Fibroblast of the aortic adventitia (primary cell): ENCODE measurements around the gene RNF144A. TPM values are rescaled to one million over a fixed set of nuclear protein-coding genes. Genes with fewer than 3 reads are reported as not detected.

ENCODE experiments used
- DNase-seq: peaks from one replicate; pipeline ENCODE4 v3.0.0-alpha.2; 2010; ENCODE audit warnings: low read depth
- H3K4me3 ChIP-seq: 2 replicates; pipeline ENCODE4 v1.5.1; 2011; ENCODE audit warnings: low read depth, mild to moderate bottlenecking, control low read depth, low read length, moderate library complexity
- total RNA-seq: library from RNA; depleted of rRNA; stranded (reverse); fragments of >200 nt; gene quantifications from 2 replicates; pipeline ENCODE4 v1.2.3, GENCODE V29; 2012; ENCODE audit warnings: low replicate concordance
- TF ChIP-seq, protein P1 (sequence below): IDR thresholded peaks from 2 replicates; pipeline ENCODE4 v1.5.1; 2011; ENCODE audit warnings: mild to moderate bottlenecking, low read length, control low read depth, inconsistent platforms; ENCODE audit not compliant: insufficient read depth

The RNF144A gene
- total RNA-seq, 1 donor = 10.8 TPM

DNA sequence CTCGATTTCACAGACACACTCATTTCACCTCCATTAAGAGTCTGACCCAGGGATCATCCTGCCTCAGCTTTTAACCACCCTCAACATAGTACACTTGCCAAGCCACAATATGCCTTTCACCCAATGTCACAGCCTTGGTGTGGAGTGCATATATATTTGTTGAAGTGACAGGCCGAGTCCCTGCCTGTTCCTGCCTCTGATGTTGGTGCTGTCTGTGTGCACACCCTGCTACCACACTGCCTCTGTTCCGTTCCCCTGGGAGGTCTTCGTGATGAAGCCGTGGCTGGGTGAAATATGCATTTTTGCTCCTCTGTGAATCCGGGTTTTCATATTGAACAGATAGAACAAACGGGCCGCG lies 90.3 kb downstream of the RNF144A start:
- no peak overlapping the region for H3K4me3 ChIP-seq
- DNase-seq = no peak
- TF ChIP-seq, protein P1, sequence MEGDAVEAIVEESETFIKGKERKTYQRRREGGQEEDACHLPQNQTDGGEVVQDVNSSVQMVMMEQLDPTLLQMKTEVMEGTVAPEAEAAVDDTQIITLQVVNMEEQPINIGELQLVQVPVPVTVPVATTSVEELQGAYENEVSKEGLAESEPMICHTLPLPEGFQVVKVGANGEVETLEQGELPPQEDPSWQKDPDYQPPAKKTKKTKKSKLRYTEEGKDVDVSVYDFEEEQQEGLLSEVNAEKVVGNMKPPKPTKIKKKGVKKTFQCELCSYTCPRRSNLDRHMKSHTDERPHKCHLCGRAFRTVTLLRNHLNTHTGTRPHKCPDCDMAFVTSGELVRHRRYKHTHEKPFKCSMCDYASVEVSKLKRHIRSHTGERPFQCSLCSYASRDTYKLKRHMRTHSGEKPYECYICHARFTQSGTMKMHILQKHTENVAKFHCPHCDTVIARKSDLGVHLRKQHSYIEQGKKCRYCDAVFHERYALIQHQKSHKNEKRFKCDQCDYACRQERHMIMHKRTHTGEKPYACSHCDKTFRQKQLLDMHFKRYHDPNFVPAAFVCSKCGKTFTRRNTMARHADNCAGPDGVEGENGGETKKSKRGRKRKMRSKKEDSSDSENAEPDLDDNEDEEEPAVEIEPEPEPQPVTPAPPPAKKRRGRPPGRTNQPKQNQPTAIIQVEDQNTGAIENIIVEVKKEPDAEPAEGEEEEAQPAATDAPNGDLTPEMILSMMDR = no peak

GRCh38 chr2:7007846-7008741 lies 90.9 kb downstream of the RNF144A start:
- H3K4me3 ChIP-seq = no peak overlapping the region
- peak; percentile 65 for DNase-seq

GRCh38 chr2:7009207-7009911 lies 92.1 kb downstream of the RNF144A start:
- H3K4me3 ChIP-seq = no peak overlapping the region
- DNase-seq = peak; percentile 37
- TF ChIP-seq, protein P1 = no peak

More at GRCh38 chr2:7007846-7008741, 90.9 kb downstream of the RNF144A start:
- TF ChIP-seq, protein P1 = peak; percentile 49

- DNase-seq = peak; percentile 95
- H3K4me3 ChIP-seq = no peak overlapping the region
- TF ChIP-seq, protein P1 = no peak
Observed at GRCh38 chr2:7010391-7011054, 93.3 kb downstream of the RNF144A start.

GRCh38 chr2:7011356-7012083 lies 94.3 kb downstream of the RNF144A start:
- TF ChIP-seq, protein P1 = no peak
- DNase-seq = peak; percentile 94
- no peak overlapping the region for H3K4me3 ChIP-seq

- DNase-seq = peak; percentile 27
- TF ChIP-seq, protein P1 = no peak
- no peak overlapping the region for H3K4me3 ChIP-seq
Observed at GRCh38 chr2:7012141-7012764, 95.0 kb downstream of the RNF144A start.
